Thymus (tissue), 11 donors: ENCODE results near the gene PMPCA. TPM values are rescaled to one million over a fixed set of nuclear protein-coding genes. Genes with fewer than 3 reads are reported as not detected.

Experiments
- DNase-seq, 9 donors: peaks; one replicate each; pipeline ENCODE4 v3.0.0-alpha.2; 2013; ENCODE audit warnings: low spot score in 9 of 9, low read depth in 6 of 9, missing footprints in 1 of 9
- H3K27ac ChIP-seq, 2 donors: one replicate each; pipeline ENCODE4 v1.5.1; 2013; ENCODE audit warnings: control low read depth in 1 of 2, low read depth in 1 of 2, low read length in 1 of 2, mild to moderate bottlenecking in 1 of 2, moderate library complexity in 1 of 2
- H3K27me3 ChIP-seq, 2 donors: one replicate each; pipeline ENCODE4 v1.5.1; 2013; ENCODE audit warnings: low read length in 1 of 2; ENCODE audit not compliant: control insufficient read depth in 2 of 2, insufficient read depth in 1 of 2
- H3K36me3 ChIP-seq, 2 donors: one replicate each; pipeline ENCODE4 v1.5.1; 2013; ENCODE audit warnings: low read length in 1 of 2, mild to moderate bottlenecking in 1 of 2, moderate library complexity in 1 of 2; ENCODE audit not compliant: control insufficient read depth in 2 of 2, insufficient read depth in 2 of 2
- H3K4me1 ChIP-seq, 2 donors: one replicate each; pipeline ENCODE4 v1.5.1; 2013; ENCODE audit warnings: low read length in 2 of 2; ENCODE audit not compliant: control insufficient read depth in 2 of 2, insufficient read depth in 2 of 2
- H3K4me3 ChIP-seq, 2 donors: one replicate each; pipeline ENCODE4 v1.5.1; 2013; ENCODE audit warnings: low read length in 2 of 2, control low read depth in 1 of 2, mild to moderate bottlenecking in 1 of 2
- H3K9me3 ChIP-seq, 2 donors: one replicate each; pipeline ENCODE4 v1.5.1; 2013; ENCODE audit warnings: low read length in 1 of 2, mild to moderate bottlenecking in 1 of 2; ENCODE audit not compliant: control insufficient read depth in 2 of 2, insufficient read depth in 1 of 2
- WGBS: extraction: QIAGEN DNeasy Blood & Tissue Kit; methylation state at CpG from one replicate; pipeline ENCODE4 v1.1.7; 2013; 5-methylcytosine and 5-hydroxymethylcytosine counted together
- polyA plus RNA-seq: library from polyadenylated mRNA; stranded (reverse); fragments of 200-250 nt; gene quantifications from one replicate; pipeline ENCODE4 v1.2.3, GENCODE V29; 2013
- total RNA-seq: library from RNA; stranded (reverse); fragments of 120-200 nt; gene quantifications from one replicate; pipeline ENCODE4 v1.2.4, GENCODE V29; 2013
- donor health status: healthy.

The PMPCA gene
- total and polyA plus RNA-seq, 2 donors: 26.5 to 52.3 TPM

DNA sequence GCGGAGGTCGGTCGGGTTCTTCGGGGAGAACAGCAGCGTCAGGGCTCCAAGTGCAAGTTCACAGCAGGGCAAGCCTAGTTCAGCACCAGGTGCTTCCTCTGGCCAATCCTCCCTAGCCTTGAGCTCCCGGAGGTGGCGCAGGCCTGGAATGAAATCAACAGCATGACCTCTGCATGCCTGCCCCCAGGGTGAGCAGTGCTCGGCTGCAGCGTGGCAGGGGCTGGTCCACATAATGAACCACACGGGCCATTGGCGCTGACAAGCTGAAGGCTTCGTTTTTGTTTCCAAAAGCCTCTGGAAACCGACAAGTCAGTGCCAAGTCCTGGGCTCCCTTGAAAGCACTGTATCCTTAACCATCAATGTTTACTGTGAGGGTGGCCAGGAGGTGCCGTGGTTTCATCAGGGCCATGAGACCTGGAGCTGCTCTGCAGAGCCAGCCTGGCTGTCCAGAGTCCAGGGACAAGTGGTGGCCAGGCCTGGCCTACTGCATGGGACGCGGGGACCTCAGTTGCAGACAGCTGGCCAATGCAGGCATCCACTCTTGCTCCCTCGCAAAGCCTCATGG is 31.3 kb downstream of the PMPCA start:
- 97% methylated on average over 17 of the region's 17 CpGs for WGBS
- peaks cover 54 to 57% of the 10 kb centered on the region in 2 donors for H3K36me3 ChIP-seq
- H3K9me3 ChIP-seq: peaks cover 0 to 4% of the 10 kb centered on the region in 2 donors
- H3K4me1 ChIP-seq: peaks cover 17 to 24% of the 10 kb centered on the region in 2 donors
- H3K27ac ChIP-seq: no peak overlapping the region
- no peak overlapping the region for H3K4me3 ChIP-seq
- DNase-seq: no peak
- peaks cover 0 to 10% of the 10 kb centered on the region in 2 donors for H3K27me3 ChIP-seq

DNA sequence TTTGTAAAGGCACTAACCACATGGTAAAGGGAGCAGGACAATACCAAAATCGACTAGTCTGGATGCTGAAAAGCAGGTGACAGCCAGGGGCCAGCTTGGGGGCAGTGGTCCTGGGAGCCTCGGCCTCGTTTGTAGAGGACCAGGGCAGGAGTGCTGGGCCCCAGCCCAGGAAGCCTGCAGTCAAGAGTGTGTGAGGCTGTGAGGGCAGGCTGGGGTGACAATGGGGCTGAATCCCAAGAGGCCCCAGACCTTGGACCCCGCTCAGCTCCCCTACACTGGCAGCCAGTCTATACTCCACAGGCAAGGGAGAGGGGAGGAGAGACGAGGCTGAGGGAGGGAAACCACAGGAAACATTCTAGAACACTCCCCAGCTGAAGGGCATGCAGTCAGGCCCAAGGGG is 31.8 kb downstream of the PMPCA start:
- peaks cover 0 to 4% of the 10 kb centered on the region in 2 donors for H3K9me3 ChIP-seq
- H3K27ac ChIP-seq: no peak overlapping the region
- no peak for DNase-seq
- peaks cover 14 to 20% of the 10 kb centered on the region in 2 donors for H3K4me1 ChIP-seq
- H3K27me3 ChIP-seq: peaks cover 0 to 10% of the 10 kb centered on the region in 2 donors
- WGBS: 92% methylated on average over 5 of the region's 5 CpGs
- H3K36me3 ChIP-seq: peaks cover 59 to 62% of the 10 kb centered on the region in 2 donors
- H3K4me3 ChIP-seq: no peak overlapping the region

DNA sequence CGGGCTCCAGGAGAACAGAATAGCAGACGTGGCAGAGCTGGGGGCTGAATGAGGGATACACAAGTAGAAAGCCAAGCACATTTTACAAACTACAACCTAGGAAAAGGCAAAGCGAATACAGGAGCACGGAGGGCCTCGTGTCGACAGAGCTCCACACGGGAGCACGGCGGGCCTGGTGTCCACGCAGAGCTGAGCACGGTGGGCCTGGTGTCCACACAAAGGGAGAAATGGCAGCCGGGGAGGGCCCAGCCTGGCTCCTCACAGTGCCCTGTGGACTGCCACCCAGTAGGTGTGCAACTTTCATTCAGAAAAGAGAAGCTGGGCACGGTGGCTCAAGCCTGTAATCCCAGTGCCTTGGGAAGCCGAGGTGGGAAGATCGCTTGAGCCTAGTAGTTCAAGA is 32.6 kb downstream of the PMPCA start:
- Histone ChIP-seq H3K4me1 (peaks cover 7 to 11% of the 10 kb centered on the region in 2 donors), H3K27me3 (peaks cover 0 to 9% of the 10 kb centered on the region in 2 donors), H3K4me3 (no peak overlapping the region), H3K9me3 (peaks cover 0 to 4% of the 10 kb centered on the region in 2 donors), H3K36me3 (peaks cover 67 to 71% of the 10 kb centered on the region in 2 donors), H3K27ac (no peak overlapping the region)
- WGBS: 98% methylated on average over 15 of the region's 15 CpGs
- DNase-seq: no peak

DNA sequence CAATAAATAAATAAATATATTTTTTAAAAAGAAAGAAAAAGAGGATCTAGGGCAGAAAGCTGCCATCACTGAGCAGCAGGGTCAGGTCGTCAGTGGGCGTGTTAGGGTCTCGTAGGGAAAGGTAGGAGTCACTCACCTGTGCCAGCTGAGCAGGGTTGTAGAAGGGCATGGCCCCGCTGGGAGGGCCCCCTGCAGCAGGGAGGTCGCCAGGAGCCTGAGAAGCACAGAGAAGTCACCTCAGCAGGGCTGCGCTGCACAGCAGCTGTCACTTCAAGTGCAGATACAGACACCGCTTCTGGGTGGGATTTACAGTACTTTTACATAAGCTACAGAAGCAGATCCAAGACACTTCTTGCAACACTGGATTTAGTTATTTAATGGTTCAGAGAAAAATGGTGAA is 33.2 kb downstream of the PMPCA start:
- Histone ChIP-seq H3K4me1 (peaks cover 3 to 7% of the 10 kb centered on the region in 2 donors), H3K9me3 (peaks cover 0 to 4% of the 10 kb centered on the region in 2 donors), H3K27ac (no peak overlapping the region), H3K27me3 (peaks cover 0 to 3% of the 10 kb centered on the region in 2 donors), H3K36me3 (peaks cover 72 to 76% of the 10 kb centered on the region in 2 donors), H3K4me3 (no peak overlapping the region)
- 98% methylated on average over 7 of the region's 7 CpGs for WGBS
- no peak for DNase-seq

DNA sequence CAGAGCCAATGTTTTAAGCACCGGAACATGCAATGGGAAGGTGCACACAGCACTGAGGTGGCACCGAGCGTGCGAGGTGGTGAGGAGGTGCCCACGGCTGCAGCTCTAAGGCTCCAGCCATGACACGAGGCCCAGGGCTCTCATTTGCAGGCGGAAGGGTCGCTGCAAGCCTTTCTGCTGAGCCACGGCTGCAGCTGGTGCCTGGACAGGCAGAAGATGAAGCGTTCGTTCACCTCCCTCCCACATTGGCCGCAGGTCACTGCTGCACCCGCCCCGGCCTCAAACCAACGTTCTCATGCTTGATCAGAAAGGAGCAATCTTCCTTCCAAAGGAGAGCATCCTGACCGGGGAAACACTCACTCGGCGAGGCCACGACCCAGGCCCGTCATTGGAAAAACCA is 33.6 kb downstream of the PMPCA start:
- 97% methylated on average over 20 of the region's 20 CpGs for WGBS
- no peak for DNase-seq

DNA sequence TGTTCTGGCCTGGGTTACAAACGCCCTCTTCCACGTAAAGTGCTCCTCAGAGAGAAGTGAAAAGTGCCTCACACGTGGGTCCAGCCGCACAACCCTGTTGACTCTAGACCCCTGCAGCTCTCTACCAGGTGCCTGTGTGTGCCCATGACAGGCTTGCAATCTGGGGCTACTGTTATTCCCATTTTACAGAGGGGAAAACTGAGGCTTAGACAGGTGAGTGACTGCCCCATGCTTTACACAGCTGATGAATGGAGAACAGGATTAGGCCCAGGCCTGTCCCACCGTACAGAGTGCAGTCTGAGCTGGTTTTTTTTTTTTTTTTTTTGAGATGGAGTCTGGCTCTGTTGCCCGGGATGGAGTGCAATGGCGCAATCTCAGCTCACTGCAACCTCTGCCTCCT is 35.3 kb downstream of the PMPCA start:
- no peak overlapping the region for H3K4me3 ChIP-seq
- DNase-seq: no peak
- no peaks in the 10 kb centered on the region for H3K4me1 ChIP-seq
- 96% methylated on average over 7 of the region's 7 CpGs for WGBS
- H3K36me3 ChIP-seq: peaks cover 90 to 96% of the 10 kb centered on the region in 2 donors
- no peak overlapping the region for H3K27ac ChIP-seq
- H3K9me3 ChIP-seq: no peaks in the 10 kb centered on the region
- no peaks in the 10 kb centered on the region for H3K27me3 ChIP-seq

More for the DNA sequence above, 33.6 kb downstream of the PMPCA start:
- Histone ChIP-seq H3K27ac (no peak overlapping the region), H3K27me3 (no peaks in the 10 kb centered on the region), H3K36me3 (peaks cover 76 to 80% of the 10 kb centered on the region in 2 donors), H3K9me3 (peaks cover 0 to 4% of the 10 kb centered on the region in 2 donors), H3K4me1 (peaks cover 3 to 5% of the 10 kb centered on the region in 2 donors), H3K4me3 (no peak overlapping the region)

DNA sequence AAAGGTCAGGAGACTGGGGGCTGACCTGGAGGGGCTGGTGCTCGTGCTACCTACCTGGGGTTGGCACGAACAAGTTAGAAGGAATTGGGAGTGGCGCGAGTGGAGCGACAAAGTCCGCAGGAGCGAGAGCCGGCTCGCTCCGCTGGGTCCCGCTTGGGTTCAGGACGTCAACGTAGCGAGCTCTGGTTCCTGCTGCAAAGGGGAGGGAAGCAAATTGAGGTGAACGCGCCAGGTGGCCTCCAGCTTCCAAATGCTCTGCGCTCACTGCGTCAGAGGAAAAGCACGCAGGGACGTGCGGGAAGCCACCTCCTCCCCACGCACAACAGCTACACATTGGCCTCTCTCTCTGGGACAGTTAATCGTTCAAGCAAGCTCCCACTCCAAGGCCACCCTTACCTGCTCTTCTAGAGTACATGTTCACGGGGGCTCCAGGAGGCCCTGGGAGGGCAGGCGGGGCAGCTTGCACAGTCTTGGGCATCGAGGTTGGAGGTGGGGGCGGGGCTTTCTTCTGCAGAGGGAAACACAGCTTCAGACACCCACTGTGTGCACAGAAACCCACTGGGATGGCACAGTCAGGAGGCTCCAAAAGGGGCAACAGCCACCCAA is 36.8 kb downstream of the PMPCA start:
- H3K36me3 ChIP-seq: peaks cover 86 to 93% of the 10 kb centered on the region in 2 donors
- H3K4me1 ChIP-seq: no peaks in the 10 kb centered on the region
- H3K4me3 ChIP-seq: no peak overlapping the region
- no peaks in the 10 kb centered on the region for H3K27me3 ChIP-seq
- 97% methylated on average over 27 of the region's 27 CpGs for WGBS
- H3K9me3 ChIP-seq: no peaks in the 10 kb centered on the region
- no peak for DNase-seq
- H3K27ac ChIP-seq: no peak overlapping the region

DNA sequence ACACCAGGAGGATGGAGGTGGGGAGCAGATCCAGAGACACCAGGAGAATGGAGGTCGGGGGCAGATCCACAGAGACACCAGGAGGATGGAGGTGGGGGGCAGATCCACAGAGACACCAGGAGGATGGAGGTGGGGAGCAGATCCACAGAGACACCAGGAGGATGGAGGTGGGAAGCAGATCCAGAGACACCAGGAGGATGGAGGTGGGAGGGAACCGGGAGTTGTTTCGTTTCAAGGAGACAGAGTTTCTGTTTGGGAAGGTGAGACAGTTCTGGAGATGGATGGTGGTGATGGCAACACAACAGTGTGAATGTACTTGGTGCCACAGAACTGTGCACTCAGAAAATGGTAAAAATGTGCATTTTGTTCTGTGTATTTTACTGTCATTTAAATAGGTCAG is 38.2 kb downstream of the PMPCA start:
- H3K4me3 ChIP-seq: no peak overlapping the region
- H3K36me3 ChIP-seq: peaks cover 79 to 84% of the 10 kb centered on the region in 2 donors
- H3K27ac ChIP-seq: no peak overlapping the region
- H3K27me3 ChIP-seq: no peaks in the 10 kb centered on the region
- 97% methylated on average over 3 of the region's 3 CpGs for WGBS
- H3K4me1 ChIP-seq: no peaks in the 10 kb centered on the region
- DNase-seq: no peak
- H3K9me3 ChIP-seq: no peaks in the 10 kb centered on the region

DNA sequence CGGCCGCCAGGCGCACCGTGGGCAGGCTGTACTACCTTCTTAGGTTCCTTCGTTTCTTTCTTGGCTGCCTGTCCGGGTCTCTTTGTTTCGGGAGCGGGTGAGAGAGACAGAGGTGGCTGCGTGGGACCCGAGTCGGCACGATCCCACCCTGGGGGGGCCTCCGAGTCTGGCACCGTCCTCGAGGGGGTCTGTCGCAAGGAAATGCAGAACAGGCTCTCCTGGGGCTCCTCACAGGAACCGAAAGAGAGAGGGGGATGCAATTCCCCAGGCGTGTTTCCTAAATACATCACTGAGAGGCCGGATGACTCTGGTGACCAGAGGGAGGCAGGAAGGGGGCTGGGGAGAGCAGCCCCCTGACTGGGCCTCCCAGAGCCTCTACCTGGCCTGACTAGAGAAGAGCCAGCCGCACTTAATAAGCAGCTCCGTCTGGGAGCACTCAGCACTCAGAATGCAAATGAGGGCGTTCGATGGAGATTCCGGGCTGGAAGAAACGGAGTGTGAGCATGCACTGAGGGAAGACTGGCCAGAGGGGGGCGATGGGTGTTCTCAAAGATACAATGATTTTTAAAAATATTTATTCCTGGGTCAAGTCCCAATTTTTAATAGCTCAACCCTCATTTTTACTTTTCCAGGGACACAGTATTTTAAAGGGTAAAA is 40.9 kb downstream of the PMPCA start:
- no peak overlapping the region for H3K4me3 ChIP-seq
- WGBS: 95% methylated on average over 26 of the region's 26 CpGs
- peaks cover 84% of the 10 kb centered on the region in 2 donors for H3K36me3 ChIP-seq
- no peaks in the 10 kb centered on the region for H3K4me1 ChIP-seq
- no peak overlapping the region for H3K27ac ChIP-seq
- no peaks in the 10 kb centered on the region for H3K9me3 ChIP-seq
- DNase-seq: no peak
- no peaks in the 10 kb centered on the region for H3K27me3 ChIP-seq
